K562 (cell line): ENCODE data around the gene RPE. TPM values are rescaled to one million over a fixed set of nuclear protein-coding genes. Genes with fewer than 3 reads are reported as not detected.
A peak's percentile ranks its signal among the peaks of the same experiment; 100 is the strongest.

ENCODE experiments used
- BACH1 ChIP-seq: fragments of 200-800 bp; sonication (Bioruptor generic); IDR thresholded peaks from 2 replicates; pipeline ENCODE4 v1.6.1; 2016; ENCODE audit warnings: missing genetic modification characterization, missing compliant biosample characterization
- CBFB ChIP-seq: sonication (generic); formaldehyde crosslinking; IDR thresholded peaks from 2 replicates; pipeline ENCODE4 v1.4.0; 2020; ENCODE audit warnings: mild to moderate bottlenecking, missing genetic modification reagents
- ESRRA ChIP-seq: fragments of 450-650 bp; IDR thresholded peaks from 2 replicates; pipeline ENCODE4 v1.6.1; 2014; ENCODE audit warnings: low read depth, mild to moderate bottlenecking, moderate library complexity, borderline replicate concordance
- FOS ChIP-seq: IDR thresholded peaks from 3 replicates; pipeline ENCODE4 v1.6.1; 2011; ENCODE audit not compliant: insufficient read length; ENCODE audit errors: extremely low read depth
- FOXK1 ChIP-seq: sonication (generic); formaldehyde crosslinking; IDR thresholded peaks from 2 replicates; pipeline ENCODE4 v1.8.0; 2022; ENCODE audit warnings: missing genetic modification reagents, mild to moderate bottlenecking, borderline replicate concordance
- JUND ChIP-seq, 2 experiments: IDR thresholded peaks; 2 replicates in 1 of 2; 3 replicates in 1 of 2; pipeline ENCODE4 v1.6.1; 2011; ENCODE audit warnings: borderline replicate concordance in 2 of 2, low read depth in 2 of 2, low read length in 2 of 2, improper control_type of control experiment in 1 of 2, missing biosample characterization in 1 of 2, missing genetic modification characterization in 1 of 2, missing genetic modification reagents in 1 of 2
- MIER1 ChIP-seq: fragments of 450-650 bp; IDR thresholded peaks from 2 replicates; pipeline ENCODE4 v1.6.1; 2016; ENCODE audit warnings: antibody characterized with exemption, mild to moderate bottlenecking, low read depth
- MLX ChIP-seq, 2 experiments: fragments of 450-650 bp in 1 of 2; sonication (generic) in 1 of 2; formaldehyde crosslinking; conservative IDR thresholded peaks; 2 replicates each; pipeline versions ENCODE4 v1.4.0 to v1.8.1; 2020 to 2022; ENCODE audit warnings: mild to moderate bottlenecking in 1 of 2, missing genetic modification reagents in 1 of 2
- NFRKB ChIP-seq: fragments of 450-650 bp; IDR thresholded peaks from 2 replicates; pipeline ENCODE4 v1.6.1; 2016; ENCODE audit warnings: low read depth
- RNF219 ChIP-seq: fragments of 250-450 bp; sonication (Bioruptor Pico); IDR thresholded peaks from 2 replicates; pipeline ENCODE4 v1.5.0; 2022; ENCODE audit warnings: mild to moderate bottlenecking
- SMARCA5 ChIP-seq: fragments of 450-650 bp; IDR thresholded peaks from 2 replicates; pipeline ENCODE4 v1.6.1; 2016
- SPI1 ChIP-seq: IDR thresholded peaks from 2 replicates; pipeline ENCODE4 v1.6.1; 2011; ENCODE audit warnings: low read depth, low read length, control low read depth, borderline replicate concordance
- THRA ChIP-seq: fragments of 450-650 bp; IDR thresholded peaks from 2 replicates; pipeline ENCODE4 v1.6.1; 2017; ENCODE audit warnings: mild to moderate bottlenecking, moderate library complexity
- ZBTB7A ChIP-seq: IDR thresholded peaks from 2 replicates; pipeline ENCODE4 v1.6.1; 2011; ENCODE audit warnings: low read depth, mild to moderate bottlenecking, low read length, moderate library complexity, borderline replicate concordance; ENCODE audit not compliant: control insufficient read depth
- ZFX ChIP-seq: sonication (generic); formaldehyde crosslinking; IDR thresholded peaks from 2 replicates; pipeline ENCODE4 v1.8.0; 2022; ENCODE audit warnings: mild to moderate bottlenecking, missing genetic modification reagents, moderate library complexity
- ZHX1 ChIP-seq: fragments of 150-350 bp; conservative IDR thresholded peaks from 2 replicates; pipeline ENCODE4 v1.6.1; 2014; ENCODE audit warnings: low read length
- ZNF12 ChIP-seq: sonication (generic); formaldehyde crosslinking; IDR thresholded peaks from 2 replicates; pipeline ENCODE4 v1.4.0; 2020; ENCODE audit warnings: mild to moderate bottlenecking, missing genetic modification reagents
- ZNF121 ChIP-seq: sonication (generic); formaldehyde crosslinking; conservative IDR thresholded peaks from 2 replicates; pipeline ENCODE4 v1.8.0; 2022; ENCODE audit warnings: missing genetic modification reagents
- ZNF668 ChIP-seq: fragments of 250-450 bp; sonication (Bioruptor Pico); IDR thresholded peaks from 2 replicates; pipeline ENCODE4 v1.8.0; 2022; ENCODE audit warnings: mild to moderate bottlenecking, inconsistent platforms
- ZNF707 ChIP-seq: fragments of 250-450 bp; sonication (Bioruptor Pico); conservative IDR thresholded peaks from 2 replicates; pipeline ENCODE4 v1.8.0; 2022; ENCODE audit warnings: inconsistent platforms, mild to moderate bottlenecking, moderate library complexity
- polyA plus RNA-seq, 8 experiments: library from polyadenylated mRNA; depleted of rRNA in 4 of 8; stranded (reverse) in 5 of 8; unstranded in 3 of 8; fragments of >200 nt; fragmentation: Nextera tagmentation in 2 of 8; fragmentation: Illumina TruSeq in 1 of 8; extraction: Ambion mirVana in 2 of 8; extraction: Trizol in 1 of 8; gene quantifications; 2 replicates each; pipeline versions ENCODE4 v1.2.1 to v1.2.3, GENCODE V29; 2011 to 2014; ENCODE audit warnings: inconsistent platforms in 1 of 8, missing spikeins in 1 of 8
- total RNA-seq, 7 experiments: library from RNA; depleted of rRNA in 6 of 7; stranded (reverse); fragments of >200 nt in 6 of 7; fragmentation: Illumina TruSeq in 2 of 7; extraction: Trizol in 2 of 7; gene quantifications; 2 replicates each; pipeline versions ENCODE4 v1.2.1 to v1.2.3, GENCODE V29; 2011 to 2021; ENCODE audit warnings: low replicate concordance in 1 of 7

The RPE gene
- total and polyA plus RNA-seq, 9 of the 15 experiments (the other 6 are each of a cell fraction or from before 2014, with no cell fraction given): 33.5 to 65.3 (median 50.4) TPM

- TF ChIP-seq THRA (no peak), ZBTB7A (no peak), MLX (CRISPR knock-in tag; conservative IDR thresholded peaks at IDR 0.05) (no peak), ZNF12 (no peak), ESRRA (peak; percentile 69; the same call in 1 of the 2 replicates), NFRKB (no peak; the same call in 1 of the 2 replicates), ZNF668 (CRISPR knock-in tag) (no peak), ZNF707 (CRISPR knock-in tag) (no peak), FOS (no peak), ZHX1 (no peak), MIER1 (no peak), BACH1 (tag) (no peak), RNF219 (no peak), ZNF121 (no peak), ZFX (peak; percentile 48; the same call in 1 of the 2 replicates), SPI1 (peak; percentile 68), JUND (IDR thresholded peaks at IDR 0.05; ENCODE audit: borderline replicate concordance, low read depth, low read length) (no peak), JUND (tag; IDR thresholded peaks at IDR 0.05; ENCODE audit: borderline replicate concordance, low read depth, low read length) (no peak), CBFB (CRISPR knock-in tag) (no peak), FOXK1 (CRISPR knock-in tag) (no peak), SMARCA5 (no peak)
Observed at GRCh38 chr2:210002158-210003157, at the start of gene RPE (continued).
